Astrocyte of the spinal cord (primary cell): ENCODE results near the gene SUGT1.

Source experiments
- DNase-seq: peaks from one replicate; pipeline ENCODE4 v3.0.0; 2011; ENCODE audit warnings: low read depth, low spot score
- H3K4me3 ChIP-seq: 2 replicates; pipeline ENCODE4 v1.5.1; 2011; ENCODE audit warnings: low read depth, mild to moderate bottlenecking, low read length, moderate library complexity
- CTCF ChIP-seq: IDR thresholded peaks from 2 replicates; pipeline ENCODE4 v1.5.1; 2012; ENCODE audit warnings: low read depth, mild to moderate bottlenecking, low read length, inconsistent platforms
- in situ Hi-C: cut with HindIII; loops from 2 replicates; pipeline ENCODE4 v1.10.0; 2017; ENCODE audit warnings: low sequenced_read_pairs

The SUGT1 gene

DNA sequence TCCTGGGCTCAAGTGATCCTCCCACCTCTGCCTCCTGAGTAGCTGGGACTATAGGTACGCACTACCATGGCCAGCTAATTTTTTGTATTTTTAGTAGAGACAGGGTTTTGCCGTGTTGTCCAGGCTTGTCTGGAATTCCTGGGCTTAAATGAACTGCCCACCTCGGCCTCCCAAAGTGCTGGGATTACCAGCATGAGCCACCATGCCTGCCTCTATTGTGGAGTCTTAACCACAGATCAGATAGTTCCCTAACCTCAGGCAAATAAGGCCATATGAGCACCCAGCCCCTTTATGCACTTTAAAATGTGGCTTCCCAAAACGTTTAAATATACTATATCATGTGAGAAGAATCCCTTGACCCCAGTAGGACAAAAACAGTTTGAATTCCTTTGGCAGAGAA lies 70.5 kb downstream of the SUGT1 start:
- in situ Hi-C loops, result no loop called here
- no peak for TF ChIP-seq CTCF
- H3K4me3 ChIP-seq, result no peak overlapping the region
- no peak for DNase-seq

- DNase-seq, result no peak
- no peak overlapping the region for H3K4me3 ChIP-seq
- TF ChIP-seq CTCF, result no peak
- in situ Hi-C loops, result no loop called here
These were observed 72.7 kb downstream of the SUGT1 start for GRCh38 chr13:52725302-52725701.

GRCh38 chr13:52726258-52726657 lies 73.6 kb downstream of the SUGT1 start:
- no peak for DNase-seq
- no peak for TF ChIP-seq CTCF
- H3K4me3 ChIP-seq, result no peak overlapping the region
- in situ Hi-C loops, result no loop called here

GRCh38 chr13:52734075-52734623 lies 81.5 kb downstream of the SUGT1 start:
- TF ChIP-seq CTCF, result no peak
- in situ Hi-C loops, result no loop called here
- no peak overlapping the region for H3K4me3 ChIP-seq
- DNase-seq, result no peak

DNA sequence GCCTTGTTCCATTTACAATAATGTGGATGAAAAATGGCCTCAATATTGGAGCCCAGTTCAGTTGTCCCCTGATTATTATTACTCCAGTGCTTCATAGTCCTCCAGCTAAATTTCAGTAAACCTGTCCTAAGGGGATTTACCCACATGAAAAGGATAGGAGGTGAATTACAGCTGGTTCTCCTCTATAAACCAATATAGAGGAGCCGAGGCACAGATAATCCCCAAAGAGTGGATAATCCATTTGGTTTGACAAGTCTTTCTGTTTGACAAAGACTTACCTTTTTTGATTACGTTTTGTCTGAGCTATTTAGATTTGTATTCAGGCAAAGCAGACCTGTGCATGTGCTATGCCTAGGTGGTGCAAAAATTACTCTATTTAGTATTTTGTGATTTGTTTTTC lies 84.3 kb downstream of the SUGT1 start:
- no peak overlapping the region for H3K4me3 ChIP-seq

DNA sequence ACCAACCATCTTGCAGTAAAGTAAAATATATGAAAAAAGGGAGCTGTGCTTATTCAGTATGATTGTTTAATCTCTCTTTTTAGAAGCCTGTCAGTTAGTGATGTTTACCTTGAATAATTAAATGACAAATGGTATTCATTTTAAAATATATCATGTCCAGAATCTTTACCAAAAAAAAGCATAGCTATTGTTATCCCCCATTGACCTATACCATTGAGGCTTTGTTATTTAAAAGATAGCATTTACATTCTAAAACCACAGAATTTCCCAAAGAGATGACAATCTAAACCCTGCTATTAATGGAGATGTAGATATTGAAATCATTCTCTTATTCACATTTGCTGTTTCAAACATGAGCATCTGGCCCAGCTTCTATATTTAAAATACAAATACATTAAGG lies 84.8 kb downstream of the SUGT1 start:
- in situ Hi-C loops, result no loop called here

More for the DNA sequence above, 84.3 kb downstream of the SUGT1 start:
- no peak for TF ChIP-seq CTCF
- in situ Hi-C loops, result no loop called here
- DNase-seq, result no peak

More for the DNA sequence above, 84.8 kb downstream of the SUGT1 start:
- H3K4me3 ChIP-seq, result no peak overlapping the region
- no peak for TF ChIP-seq CTCF
- DNase-seq, result no peak
